Activated CD8-positive, alpha-beta memory T cell treated with anti-CD3 and anti-CD28 coated beads for 36 hours (primary cell): Measurements from ENCODE around the gene ENPEP. TPM values are rescaled to one million over a fixed set of nuclear protein-coding genes. Genes with fewer than 3 reads are reported as not detected.
"Not testable (repeated sequence)": the region's sequence is repeated elsewhere in the genome, so short reads cannot be mapped to it uniquely, and the experiment has no call there.

Experiments used
- CTCF ChIA-PET: fragments of 350-600 bp; sonication (Branson Sonifier 250); formaldehyde crosslinking; loops from one replicate; lab custom pipeline; 2021; ENCODE audit warnings: antibody characterized with exemption; lab: Charles Lee
- POLR2A ChIA-PET: fragments of 350-600 bp; sonication (Branson Sonifier 250); formaldehyde crosslinking; loops from one replicate; lab custom pipeline; 2021; ENCODE audit warnings: antibody characterized with exemption; lab: Charles Lee
- total RNA-seq, 2 experiments: library from RNA; stranded (reverse); gene quantifications; one replicate each; pipeline ENCODE4 v1.2.3, GENCODE V29; 2021

ENPEP gene
- total RNA-seq, 2 experiments from 2014 or later, result not detected

- CTCF ChIA-PET, POLR2A ChIA-PET: not testable (repeated sequence)
These were observed 100.7 kb downstream of the ENPEP start for GRCh38 chr4:110576696-110577095.

- CTCF ChIA-PET, result interaction anchor here (1.2 kb wide), 1 partner anchor 70 kb away, joined by 3 read pairs; no protein-coding TSS in a partner anchor
- POLR2A ChIA-PET, result no interaction called here
These were observed 110.3 kb downstream of the ENPEP start for GRCh38 chr4:110586131-110586850.

- ChIA-PET CTCF (no interaction called here), POLR2A (no interaction called here)
These were observed 111.8 kb downstream of the ENPEP start for GRCh38 chr4:110587666-110588285.

GRCh38 chr4:110589297-110589696 lies 113.3 kb downstream of the ENPEP start:
- CTCF ChIA-PET, result no interaction called here
- POLR2A ChIA-PET, result no interaction called here

- CTCF ChIA-PET, result no interaction called here
- POLR2A ChIA-PET, result no interaction called here
These were observed 119.6 kb downstream of the ENPEP start for GRCh38 chr4:110595583-110595982.

DNA sequence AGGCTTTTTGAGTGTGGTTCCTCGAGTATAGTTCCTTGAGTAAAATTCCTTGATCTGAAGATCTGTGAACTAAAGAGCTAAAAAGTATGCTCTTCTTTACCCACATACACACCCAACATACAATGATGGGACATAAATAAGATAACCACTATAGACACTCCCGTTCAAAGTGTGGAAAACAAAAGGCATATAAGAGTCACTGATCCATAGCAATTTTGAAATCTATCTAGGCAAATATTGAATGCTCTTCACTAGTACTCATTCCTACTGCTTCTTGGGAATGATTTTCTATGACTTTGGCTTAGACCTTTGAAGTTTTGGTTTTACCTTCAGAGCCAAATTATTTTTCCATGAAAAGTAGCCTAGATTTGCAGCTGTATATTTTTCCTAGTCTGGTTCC lies 120.5 kb downstream of the ENPEP start:
- CTCF ChIA-PET, result no interaction called here
- POLR2A ChIA-PET, result no interaction called here

DNA sequence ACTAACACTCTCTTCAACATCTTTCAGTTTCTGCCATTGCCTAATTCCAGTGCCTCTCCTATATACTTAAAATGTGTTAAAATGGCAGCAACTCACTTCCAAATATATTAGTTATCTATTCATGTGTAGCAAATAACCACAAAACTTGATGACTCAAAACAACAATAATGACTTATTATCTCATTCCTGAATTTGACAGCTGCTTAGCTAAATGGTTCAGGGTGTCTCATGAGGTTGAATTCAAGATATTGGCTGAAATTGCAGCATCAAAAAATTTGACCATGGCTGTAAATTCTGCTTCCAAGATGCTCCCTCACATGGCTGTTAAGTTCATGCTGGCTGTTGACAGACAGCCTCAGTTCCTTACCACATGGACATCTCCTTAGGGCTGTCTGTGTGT lies 121.6 kb downstream of the ENPEP start:
- CTCF ChIA-PET, result no interaction called here
- POLR2A ChIA-PET, result no interaction called here

DNA sequence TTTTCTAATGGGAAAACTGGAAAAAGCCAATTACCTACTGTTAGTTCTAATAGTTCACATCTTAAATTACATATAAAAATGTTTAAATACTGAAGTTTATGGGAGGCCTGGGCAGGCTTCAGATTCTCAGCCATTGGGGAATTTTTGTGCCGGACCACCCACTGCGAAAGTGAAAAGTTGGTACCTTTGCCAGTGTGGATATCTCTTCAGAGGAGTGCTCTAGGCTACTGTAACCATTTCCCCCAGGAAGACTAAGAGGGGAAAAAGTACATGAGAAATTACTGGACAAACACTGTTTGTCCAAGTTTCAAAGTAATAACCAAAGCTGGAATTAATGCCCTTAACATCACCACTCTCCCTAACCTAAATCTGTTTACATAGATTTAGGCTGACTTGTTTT lies 126.1 kb downstream of the ENPEP start:
- ChIA-PET CTCF (no interaction called here), POLR2A (no interaction called here)

DNA sequence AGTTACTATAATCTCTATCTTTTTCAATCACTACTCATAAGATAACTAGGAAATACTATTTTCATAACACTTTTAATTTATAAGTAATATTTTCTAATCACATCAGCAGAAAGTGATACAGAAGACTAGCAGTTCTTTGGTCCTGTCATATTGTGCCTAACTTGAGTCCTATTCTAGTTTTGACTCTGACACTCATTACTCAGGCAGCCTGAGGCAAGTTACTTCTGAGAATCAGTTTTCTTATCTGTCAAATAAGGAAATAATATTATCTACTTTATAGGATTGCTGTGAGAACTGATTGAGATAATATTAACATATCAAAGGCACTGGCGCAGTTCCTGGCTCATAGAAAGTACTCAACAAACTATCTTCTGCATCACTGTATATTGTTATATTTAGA lies 129.1 kb downstream of the ENPEP start:
- ChIA-PET POLR2A (no interaction called here), CTCF (no interaction called here)

DNA sequence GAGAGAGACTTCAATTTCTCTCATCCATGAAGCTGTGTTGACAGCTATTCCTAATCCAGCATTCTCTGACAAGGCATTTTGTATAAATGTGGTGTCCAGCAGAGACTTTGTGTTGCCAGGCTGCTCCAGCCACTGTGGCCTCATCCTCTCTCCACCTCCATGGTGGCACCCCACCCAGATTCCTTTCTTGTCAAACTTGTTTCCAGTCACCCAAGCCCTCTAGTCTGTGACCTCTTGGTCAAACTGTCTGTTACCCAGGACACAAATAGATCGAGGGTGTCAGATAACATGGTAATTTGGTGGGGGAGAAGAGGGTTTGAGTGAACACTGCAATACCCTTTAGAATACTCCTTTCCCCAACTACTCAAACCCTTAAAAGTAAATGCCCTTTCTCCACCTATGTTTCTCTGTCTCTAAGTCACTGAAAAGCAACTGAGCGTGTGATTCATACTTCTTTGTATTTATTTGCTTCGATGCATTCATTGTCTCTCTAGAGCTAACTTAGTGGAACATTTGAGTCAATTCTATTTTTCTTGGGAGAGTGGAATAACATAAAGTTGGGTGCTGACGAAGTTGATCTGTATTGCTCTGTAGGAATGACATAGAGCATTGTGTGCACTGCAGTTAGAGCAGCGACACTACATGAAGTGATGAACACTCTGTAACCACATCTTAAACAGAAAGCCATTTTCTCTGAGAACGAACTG lies 133.2 kb downstream of the ENPEP start:
- CTCF ChIA-PET, result no interaction called here

DNA sequence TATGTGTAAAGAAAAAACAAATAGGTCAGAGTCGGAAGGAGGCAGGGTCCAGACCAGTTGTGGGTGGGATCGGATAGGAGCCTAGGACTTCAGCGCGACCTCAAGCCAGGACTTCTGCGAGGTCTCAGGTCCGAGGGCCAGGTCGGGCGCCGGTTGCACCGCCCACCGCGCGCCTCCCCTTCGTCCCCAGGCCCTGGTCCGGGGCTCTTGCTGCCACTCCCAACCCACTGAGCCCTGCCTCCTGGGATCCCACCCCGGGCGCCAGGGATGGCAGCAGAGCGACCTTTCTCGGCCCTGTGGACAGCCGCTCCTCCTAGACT lies 134.6 kb downstream of the ENPEP start:
- CTCF ChIA-PET, result no interaction called here
- POLR2A ChIA-PET, result no interaction called here

More for the DNA sequence above, 133.2 kb downstream of the ENPEP start:
- POLR2A ChIA-PET, result no interaction called here

GRCh38 chr4:110610940-110611831 lies 135.2 kb downstream of the ENPEP start:
- CTCF ChIA-PET, result no interaction called here
- POLR2A ChIA-PET, result no interaction called here

DNA sequence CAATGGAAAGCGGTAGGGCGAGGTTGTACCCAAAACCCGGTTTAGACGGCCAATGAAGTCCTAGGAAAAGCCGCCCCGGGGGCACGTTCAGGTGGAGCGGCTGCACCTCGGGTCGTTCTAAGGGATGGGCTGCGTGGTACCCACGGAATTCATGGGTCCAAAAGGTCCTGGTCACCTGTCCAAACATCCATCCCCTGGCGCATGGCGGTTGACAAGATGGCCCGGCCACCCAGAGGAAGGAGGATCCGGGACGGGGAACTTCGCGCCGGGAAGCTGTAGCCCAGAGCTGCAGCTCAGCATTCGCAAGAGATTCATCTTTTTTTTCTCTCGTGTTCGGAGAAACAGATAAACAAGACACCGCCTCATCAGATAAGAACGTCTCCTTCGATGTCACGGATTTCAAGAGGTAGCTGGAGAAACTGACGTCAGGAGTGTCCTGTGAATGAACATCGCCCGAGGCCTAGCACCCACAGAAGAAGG lies 136.1 kb downstream of the ENPEP start:
- POLR2A ChIA-PET, result no interaction called here
- CTCF ChIA-PET, result no interaction called here

DNA sequence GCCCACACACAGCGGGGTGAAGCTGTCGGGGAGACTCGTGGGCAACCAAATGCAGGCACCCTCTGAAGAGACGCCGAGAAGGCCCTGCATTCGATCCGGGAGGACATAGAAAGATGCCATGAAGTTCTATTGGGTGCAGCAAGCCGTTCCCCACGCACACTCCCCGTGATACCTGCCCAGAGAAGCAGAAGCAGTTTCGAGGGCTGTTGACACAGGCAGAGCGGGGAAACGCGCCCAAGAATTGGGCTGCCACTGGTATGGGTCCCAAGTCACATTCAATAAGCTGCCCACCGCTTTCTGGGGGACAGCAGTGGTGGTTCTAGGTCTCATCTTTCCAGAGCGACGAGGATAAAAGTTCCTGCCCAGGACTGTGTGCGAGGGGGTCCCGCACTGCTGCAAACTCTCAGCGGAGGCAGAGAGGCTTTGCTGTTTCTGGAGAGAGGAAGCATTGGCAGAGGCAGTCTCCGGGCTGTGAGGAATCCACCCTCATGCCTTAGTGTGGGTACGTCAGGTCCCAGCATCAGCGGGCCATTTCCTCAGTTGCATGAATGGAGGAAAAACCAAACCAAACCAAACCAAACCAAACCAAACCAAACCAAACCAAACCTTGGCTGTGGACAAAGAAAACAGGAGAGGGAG lies 136.8 kb downstream of the ENPEP start:
- ChIA-PET CTCF (no interaction called here), POLR2A (no interaction called here)

DNA sequence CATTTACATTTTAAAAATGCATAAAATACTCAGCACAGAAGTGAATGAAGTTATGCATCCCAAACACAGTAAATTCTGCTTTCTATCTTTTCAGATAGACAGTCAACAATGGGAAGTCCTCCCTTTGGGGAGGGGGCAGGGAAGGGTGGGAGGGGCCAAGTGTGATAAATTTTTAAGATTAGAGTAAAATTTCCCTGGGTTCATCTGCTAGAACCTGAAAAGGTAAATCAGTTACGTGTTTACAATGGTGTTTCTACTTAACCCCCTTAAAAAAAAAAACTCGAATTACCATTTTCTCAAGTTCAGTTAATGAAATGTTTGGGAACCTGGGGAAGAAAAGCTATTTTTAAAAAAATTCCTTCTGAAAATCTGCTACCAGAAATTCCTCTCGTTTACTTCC lies 137.8 kb downstream of the ENPEP start:
- ChIA-PET CTCF (no interaction called here), POLR2A (interaction anchor here (0.6 kb wide), 1 partner anchor 17 kb away, joined by 3 read pairs; no protein-coding TSS in a partner anchor)

DNA sequence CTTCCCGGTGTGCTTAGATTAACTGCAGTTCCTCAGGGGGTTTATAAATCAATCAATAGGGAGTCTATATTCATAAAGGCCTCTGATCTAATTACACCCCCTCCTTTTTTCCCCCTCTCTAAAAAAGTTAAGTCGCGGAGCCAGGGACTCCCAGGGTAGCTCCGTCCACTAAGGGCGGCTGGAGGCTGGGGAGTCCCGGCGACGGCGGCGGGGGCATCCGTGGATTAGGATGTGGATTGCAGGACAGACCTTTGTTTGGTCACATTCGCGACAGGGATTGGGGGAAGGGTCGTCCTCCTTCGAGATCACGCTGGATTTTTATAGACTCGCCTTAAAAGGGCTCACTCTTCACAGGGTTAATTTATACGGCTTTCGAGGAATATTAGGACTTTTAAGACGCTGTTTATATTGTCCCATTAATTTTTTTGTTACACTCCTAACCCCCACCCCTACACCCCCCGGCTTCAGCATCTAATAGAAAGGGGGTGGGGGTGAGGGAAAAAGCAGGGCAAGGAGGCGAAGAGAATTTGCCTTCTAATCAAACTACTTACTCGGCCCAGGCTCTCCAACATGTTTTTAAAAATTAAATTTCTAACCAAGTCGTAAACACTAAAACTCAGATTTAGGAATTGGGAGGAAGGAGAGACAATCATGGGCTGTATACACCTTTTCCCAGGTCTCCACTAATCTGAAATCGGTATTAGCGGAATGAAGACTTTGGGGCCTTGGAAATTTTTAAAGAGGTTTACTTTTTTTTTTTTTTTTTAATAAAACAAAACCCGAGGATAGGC lies 138.4 kb downstream of the ENPEP start:
- ChIA-PET CTCF (no interaction called here), POLR2A (interaction anchor here (0.6 kb wide), 1 partner anchor 17 kb away, joined by 3 read pairs; no protein-coding TSS in a partner anchor)
